ENCODE results near the gene POLDIP3.
A peak's percentile ranks its signal among the peaks of the same experiment; 100 is the strongest.

Gene POLDIP3

GRCh38 chr22:42614312-42615091 is at the start of gene POLDIP3:
Gene POLDIP3 (minus strand): TSS chr22:42614883. CDS start chr22:42614857, 26 bp downstream.
- DNase-seq, result peak; percentile 97

GRCh38 chr22:42661985-42662831 is 47.5 kb upstream of the POLDIP3 start:
- DNase-seq, result peak; percentile 49

- no peak for DNase-seq
Measured at GRCh38 chr22:42656578-42656977, 41.9 kb upstream of the POLDIP3 start.

GRCh38 chr22:42655693-42656092 is 41.0 kb upstream of the POLDIP3 start:
- no peak for DNase-seq

- DNase-seq, result no peak
Measured at GRCh38 chr22:42654436-42655073, 39.9 kb upstream of the POLDIP3 start.

GRCh38 chr22:42653999-42654398 is 39.3 kb upstream of the POLDIP3 start:
- DNase-seq, result no peak

GRCh38 chr22:42651134-42651533 is 36.5 kb upstream of the POLDIP3 start:
- DNase-seq, result no peak

- peak; percentile 30 for DNase-seq
Measured at GRCh38 chr22:42649246-42650099, 34.8 kb upstream of the POLDIP3 start, which contains the start of gene CYB5R3. Gene CYB5R3 (minus strand): TSS chr22:42649392. CDS start chr22:42649315, 77 bp downstream.

GRCh38 chr22:42648368-42649245 is 33.9 kb upstream of the POLDIP3 start:
- no peak for DNase-seq

- DNase-seq, result no peak
Measured at GRCh38 chr22:42648017-42648367, 33.3 kb upstream of the POLDIP3 start.

GRCh38 chr22:42646569-42647525 is 32.2 kb upstream of the POLDIP3 start:
- DNase-seq, result no peak

GRCh38 chr22:42645938-42646568 is 31.4 kb upstream of the POLDIP3 start:
- no peak for DNase-seq

GRCh38 chr22:42645341-42645937 is 30.8 kb upstream of the POLDIP3 start:
- DNase-seq, result no peak

GRCh38 chr22:42644422-42645340 is 30.0 kb upstream of the POLDIP3 start:
- no peak for DNase-seq

- DNase-seq, result no peak
Measured at GRCh38 chr22:42643634-42644421, 29.1 kb upstream of the POLDIP3 start.

- no peak for DNase-seq
Measured at GRCh38 chr22:42642806-42643633, 28.3 kb upstream of the POLDIP3 start.
